ENCODE measurements around the gene KAZN.
"Not testable (repeated sequence)": the region's sequence is repeated elsewhere in the genome, so short reads cannot be mapped to it uniquely, and the experiment has no call there.

The KAZN gene

GRCh38 chr1:15110867-15111230 is 512.4 kb downstream of the KAZN start:
- DNase-seq (ENCODE audit: low read depth in 2 of 2): no peak

GRCh38 chr1:15113146-15113545 is 514.7 kb downstream of the KAZN start:
- DNase-seq (ENCODE audit: low read depth in 2 of 2): no peak

GRCh38 chr1:15114884-15115283 is 516.4 kb downstream of the KAZN start:
- no peak for DNase-seq (ENCODE audit: low read depth in 2 of 2)

DNA sequence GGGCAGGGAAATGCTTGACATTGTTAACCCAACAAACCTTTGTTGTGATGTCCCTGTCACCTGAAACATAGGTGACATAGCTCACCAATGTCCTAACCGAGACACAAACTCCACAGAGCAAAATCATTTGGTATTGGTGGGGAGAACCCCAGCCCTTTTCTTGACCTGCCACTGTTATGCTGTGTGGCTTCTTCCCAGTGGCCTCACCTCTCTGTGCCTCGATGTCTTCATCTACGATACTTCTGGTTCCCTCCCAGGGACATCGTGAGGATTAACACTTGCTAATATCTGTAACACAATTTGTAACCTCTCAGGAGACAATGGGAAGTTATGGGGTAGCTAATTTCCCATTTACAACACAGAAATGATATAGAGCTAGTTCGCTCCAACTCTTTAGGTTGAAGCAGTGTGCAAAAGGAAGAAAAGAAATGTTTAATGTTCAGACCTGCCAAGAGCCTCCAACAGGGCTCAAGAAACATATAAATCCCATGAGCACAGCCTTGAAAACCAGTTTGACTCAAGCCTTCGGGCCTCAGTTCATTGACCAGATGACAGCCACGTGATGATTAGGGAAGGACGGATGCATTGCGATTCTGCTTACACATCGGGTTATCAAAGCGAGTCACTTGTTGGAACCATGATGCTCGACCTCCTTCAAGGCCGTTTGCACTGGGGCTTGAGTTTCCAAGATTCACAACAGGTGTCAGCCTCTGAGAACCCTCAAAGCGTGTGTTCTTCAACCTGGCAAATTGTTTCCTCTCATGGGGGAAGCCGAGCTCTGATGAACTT is 517.3 kb downstream of the KAZN start:
- DNase-seq (ENCODE audit: low read depth in 2 of 2): no peak

DNA sequence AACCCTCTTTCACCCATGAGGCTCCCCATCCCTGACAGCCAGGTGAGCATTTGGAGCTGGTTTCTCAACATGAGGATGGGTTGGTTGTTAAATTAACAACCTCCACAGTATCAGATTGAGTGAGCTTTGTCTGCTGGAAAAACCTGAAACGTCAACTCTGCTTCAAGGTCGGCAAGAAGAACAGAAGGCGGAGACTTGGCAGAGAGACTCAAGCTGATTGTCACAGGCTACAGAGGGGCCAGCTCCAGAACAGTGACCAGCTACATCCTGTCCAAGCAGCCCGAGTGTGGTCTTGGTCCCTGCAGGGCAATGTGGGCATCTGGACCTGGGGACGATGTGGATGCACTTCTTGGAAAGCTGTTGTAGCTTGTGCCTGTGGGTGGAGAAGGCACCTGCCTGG is 518.5 kb downstream of the KAZN start:
- DNase-seq (ENCODE audit: low read depth in 2 of 2): no peak

- no peak for DNase-seq (ENCODE audit: low read depth in 2 of 2)
These were observed 519.3 kb downstream of the KAZN start for GRCh38 chr1:15117671-15118325.

- no peak for DNase-seq (ENCODE audit: low read depth in 2 of 2)
These were observed 520.1 kb downstream of the KAZN start for GRCh38 chr1:15118579-15118978.

DNA sequence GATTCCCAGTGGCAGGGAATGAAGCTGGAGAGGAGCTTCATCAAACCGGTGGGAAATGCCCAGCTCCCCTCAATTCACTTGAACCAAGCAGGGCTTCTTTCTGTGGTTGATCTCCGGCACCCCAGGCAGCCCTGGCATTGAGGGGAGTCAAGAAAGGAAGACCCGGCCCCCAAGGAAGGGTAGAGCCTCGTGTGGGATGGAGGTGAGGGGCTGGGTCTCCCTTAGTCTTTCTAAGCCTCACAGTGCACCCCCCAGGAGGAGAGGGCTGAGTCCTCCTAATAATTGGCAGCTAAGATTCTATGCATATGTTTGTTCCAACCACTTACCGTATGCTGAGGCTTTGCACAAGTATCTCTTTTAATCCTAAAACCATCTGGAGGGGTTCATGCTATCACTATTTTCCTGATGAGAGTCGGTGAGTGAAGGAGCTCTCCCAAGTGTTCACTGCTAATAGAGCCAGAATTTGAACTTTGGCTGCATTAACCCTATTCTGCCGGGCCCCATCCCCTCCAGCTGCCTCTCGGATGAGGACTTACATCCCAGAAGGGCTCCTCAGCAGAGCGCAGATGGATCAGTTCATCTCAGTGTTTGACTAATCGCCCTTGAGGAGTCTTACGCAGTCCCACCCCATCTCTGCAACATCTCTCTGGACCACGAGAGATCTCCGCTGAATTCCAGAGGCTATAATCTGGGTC is 521.9 kb downstream of the KAZN start:
- DNase-seq (ENCODE audit: low read depth in 2 of 2): no peak

GRCh38 chr1:15122331-15122730 is 523.8 kb downstream of the KAZN start:
- DNase-seq (ENCODE audit: low read depth in 2 of 2): no peak

DNA sequence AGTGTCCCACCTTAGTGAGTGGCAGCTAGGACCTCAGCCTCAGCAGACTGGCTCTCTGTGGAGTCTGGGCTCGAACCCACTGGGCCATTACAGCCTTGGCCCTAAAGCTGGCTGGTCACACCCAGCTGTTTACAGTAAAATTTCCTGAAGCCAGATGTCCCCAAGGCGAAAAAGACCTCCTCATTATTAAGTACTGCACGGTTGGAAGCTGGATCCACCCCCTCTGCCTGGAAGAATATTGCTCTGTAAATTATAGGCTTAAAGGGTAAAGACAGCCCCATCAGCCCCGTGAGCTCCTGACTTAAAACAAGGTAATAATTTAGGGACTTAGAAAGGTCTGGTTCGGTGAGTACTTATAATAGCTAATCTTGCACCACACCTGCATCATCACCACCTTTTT is 524.8 kb downstream of the KAZN start:
- no peak for DNase-seq (ENCODE audit: low read depth in 2 of 2)

GRCh38 chr1:15123925-15124324 is 525.4 kb downstream of the KAZN start:
- DNase-seq (ENCODE audit: low read depth in 2 of 2): no peak

GRCh38 chr1:15124362-15125100 is 526.0 kb downstream of the KAZN start:
- no peak for DNase-seq (ENCODE audit: low read depth in 2 of 2)

GRCh38 chr1:15125101-15125745 is 526.7 kb downstream of the KAZN start:
- DNase-seq (ENCODE audit: low read depth in 2 of 2): no peak

DNA sequence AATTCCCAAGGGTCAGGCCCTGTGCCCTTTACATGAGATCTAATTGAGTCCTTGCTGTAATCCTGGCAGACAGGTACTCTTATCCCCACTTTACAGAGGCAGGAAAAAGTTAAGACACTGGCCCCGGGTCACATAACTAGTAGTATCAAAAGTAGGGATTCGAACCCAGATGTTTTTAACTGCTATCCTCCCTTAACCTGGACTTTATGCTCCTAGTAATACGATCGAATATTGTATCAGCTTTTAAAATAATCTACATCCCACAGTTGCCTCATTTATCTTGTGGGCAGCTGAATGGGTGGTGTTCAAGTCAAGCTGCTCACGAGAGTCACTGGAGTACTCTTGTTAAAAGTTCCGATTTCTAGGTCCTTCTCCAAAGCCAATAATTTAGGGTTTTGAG is 529.6 kb downstream of the KAZN start:
- no peak for DNase-seq (ENCODE audit: low read depth in 2 of 2)

DNA sequence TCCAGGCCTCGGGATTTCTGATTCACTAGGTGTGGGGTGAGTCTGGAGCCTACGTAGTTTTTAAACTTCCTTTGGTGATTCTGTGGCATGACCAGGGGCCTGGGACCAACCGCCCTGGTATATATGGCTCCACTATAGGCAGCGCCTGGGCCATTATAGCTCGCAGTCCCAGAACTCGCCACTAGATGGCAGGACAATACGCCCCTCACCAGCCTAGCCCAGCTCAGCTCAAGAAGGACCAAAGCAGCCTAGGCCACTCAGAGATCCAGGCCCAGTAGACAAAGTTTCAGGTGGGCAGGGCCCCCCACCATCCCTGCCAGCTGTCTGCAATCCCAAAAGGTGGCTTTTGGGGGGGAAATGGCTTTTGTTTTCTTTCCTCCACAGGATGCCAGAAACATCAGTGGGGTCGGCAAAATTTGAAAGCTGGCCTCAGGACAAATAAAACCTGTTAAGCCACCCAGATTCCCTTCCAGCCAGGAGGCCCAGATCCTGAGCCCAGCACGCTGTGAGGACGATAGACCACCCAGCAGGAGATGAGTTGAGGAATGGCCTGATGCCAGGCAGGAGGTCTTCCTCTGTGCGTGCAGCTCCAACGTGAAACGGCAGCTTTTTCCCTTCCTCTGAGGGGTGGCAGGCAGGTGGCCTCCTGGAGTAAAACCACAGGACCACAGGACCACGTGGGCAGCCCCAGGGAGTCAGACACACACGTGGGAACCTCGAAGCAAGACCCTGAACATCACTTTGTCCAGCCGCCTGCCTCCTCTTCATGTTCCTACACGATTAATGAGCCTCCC is 530.2 kb downstream of the KAZN start:
- DNase-seq (ENCODE audit: low read depth in 2 of 2): peak; percentile 41 to 53

DNA sequence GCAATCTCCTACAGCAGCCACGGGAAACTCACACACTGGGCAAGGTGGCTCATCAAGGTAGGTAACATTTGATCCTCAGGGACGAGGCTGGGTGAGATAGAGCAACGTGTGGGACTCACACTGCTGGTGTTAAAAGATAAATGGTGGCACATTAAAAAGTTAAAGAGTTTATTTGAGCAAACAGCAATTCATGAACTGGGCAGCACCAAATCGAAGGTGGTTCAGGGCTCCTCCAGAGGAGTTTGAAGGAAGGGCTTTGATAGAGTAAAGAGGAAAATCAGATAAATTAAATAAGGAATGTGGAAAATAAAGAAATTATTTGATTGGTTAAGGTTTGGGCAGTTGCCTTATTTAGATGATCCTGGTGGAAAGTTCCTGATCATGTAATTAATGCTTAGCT is 531.5 kb downstream of the KAZN start:
- DNase-seq (ENCODE audit: low read depth in 2 of 2): no peak

- no peak for DNase-seq (ENCODE audit: low read depth in 2 of 2)
These were observed 532.1 kb downstream of the KAZN start for GRCh38 chr1:15130607-15131006.

GRCh38 chr1:15132965-15133364 is 534.5 kb downstream of the KAZN start:
- DNase-seq (ENCODE audit: low read depth in 2 of 2): no peak

DNA sequence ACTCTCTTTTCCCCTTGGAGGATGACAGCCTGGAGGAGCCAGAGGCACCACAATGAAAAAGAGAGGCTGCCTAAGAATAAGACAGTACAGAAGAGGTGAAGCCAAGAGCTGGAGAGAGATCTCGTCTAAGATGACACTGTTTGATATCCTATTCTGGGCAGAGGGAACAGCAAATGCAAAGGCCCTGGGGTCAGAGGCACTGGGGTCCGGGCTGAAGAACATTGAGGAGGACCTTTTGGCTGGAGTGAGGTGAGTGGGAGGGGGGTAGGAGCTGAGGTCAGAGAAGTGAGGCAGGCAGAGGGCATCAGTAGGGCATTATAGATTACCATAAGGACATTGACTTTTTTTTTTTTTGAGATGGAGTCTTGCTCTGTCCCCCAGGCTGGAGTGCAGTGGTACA is 535.8 kb downstream of the KAZN start:
- DNase-seq (ENCODE audit: low read depth in 2 of 2): no peak

DNA sequence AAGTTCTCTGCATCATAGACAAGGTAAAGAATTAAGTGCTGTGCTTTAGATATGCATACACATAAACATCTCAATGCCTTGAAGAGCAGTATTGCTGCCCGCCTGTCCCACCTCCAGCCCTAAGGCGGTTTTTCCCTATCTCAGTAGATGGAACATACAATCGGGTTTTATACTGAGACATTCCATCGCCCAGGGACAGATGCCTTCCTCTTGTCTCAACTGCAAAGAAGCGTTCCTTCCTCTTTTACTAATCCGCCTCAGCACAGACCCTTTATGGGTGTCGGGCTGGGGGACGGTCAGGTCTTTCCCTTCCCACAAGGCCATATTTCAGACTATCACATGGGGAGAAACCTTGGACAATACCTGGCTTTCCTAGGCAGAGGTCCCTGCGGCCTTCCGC is 537.1 kb downstream of the KAZN start:
- DNase-seq (ENCODE audit: low read depth in 2 of 2): not testable (repeated sequence)

GRCh38 chr1:15137809-15138208 is 539.3 kb downstream of the KAZN start:
- no peak for DNase-seq (ENCODE audit: low read depth in 2 of 2)

All from stimulated activated CD4-positive, alpha-beta T cell treated with anti-CD3 and anti-CD28 coated beads, Interleukin-15, amount 100 ng/mL, for 48 hours (primary cell).